Chondrocyte (in vitro differentiated cells): ENCODE measurements around the gene TSPAN1. TPM values are rescaled to one million over a fixed set of nuclear protein-coding genes. Genes with fewer than 3 reads are reported as not detected.
A peak's percentile ranks its signal among the peaks of the same experiment; 100 is the strongest.

Source experiments
- DNase-seq: peaks from one replicate; pipeline ENCODE4 v3.0.0; 2021; ENCODE audit warnings: mixed read lengths, low spot score
- H3K27ac Mint-ChIP-seq: one replicate; pipeline ENCODE4 v1.8.0; 2021; ENCODE audit warnings: mild to moderate bottlenecking, moderate library complexity, mixed read lengths; ENCODE audit not compliant: unreplicated experiment
- H3K27me3 Mint-ChIP-seq: 2 replicates; pipeline ENCODE4 v1.8.0; 2021; ENCODE audit warnings: low read depth, mixed read lengths
- H3K36me3 Mint-ChIP-seq: 2 replicates; pipeline ENCODE4 v1.8.0; 2021; ENCODE audit warnings: low read depth, mixed read lengths
- H3K4me1 Mint-ChIP-seq: 2 replicates; pipeline ENCODE4 v1.8.0; 2021; ENCODE audit warnings: low read depth, mild to moderate bottlenecking, mixed read lengths
- H3K4me3 Mint-ChIP-seq: one replicate; pipeline ENCODE4 v1.8.0; 2021; ENCODE audit warnings: mild to moderate bottlenecking, moderate library complexity, mixed read lengths; ENCODE audit not compliant: unreplicated experiment
- H3K9me3 Mint-ChIP-seq: 2 replicates; pipeline ENCODE4 v1.8.0; 2021; ENCODE audit warnings: low read depth, mixed read lengths
- CTCF ChIP-seq: fragments of 200-600 bp; sonication (generic); IDR thresholded peaks from 2 replicates; pipeline ENCODE4 v1.5.0; 2021; ENCODE audit warnings: antibody characterized with exemption, mild to moderate bottlenecking, moderate library complexity
- long read RNA-seq: library from polyadenylated mRNA; stranded (forward); transcript quantifications from one replicate; pipeline ENCODE4 v2.0.0, GENCODE V29; 2021
- total RNA-seq: library from RNA; stranded (reverse); gene quantifications from 3 replicates; pipeline ENCODE4 v1.2.1, GENCODE V29; 2021

Gene TSPAN1
- 1.4 to 2.1 TPM (median 1.6 TPM) in 3 replicates for total RNA-seq
- long read RNA-seq, partial matches to known transcripts, result 0 of 1 reads
- long read RNA-seq, other reads (novel, unspliced or antisense), result 1 of 1 reads

- Mint-ChIP-seq H3K4me3 (no peak within 1 kb of the TSS), H3K9me3 (no peaks in the 10 kb centered on the region), H3K36me3 (no peaks in the 10 kb centered on the region), H3K27ac (no peak within 1 kb of the TSS), H3K27me3 (no peaks in the 10 kb centered on the region), H3K4me1 (peaks cover 6% of the 10 kb centered on the region)
- no peak for DNase-seq
- TF ChIP-seq CTCF, result no peak
These were observed at the start of gene TSPAN1 for GRCh38 chr1:46174448-46175231. TSS of gene TSPAN1 (plus strand) at chr1:46175087. CDS start at chr1:46181108, 6,021 bp downstream.

- H3K4me3 Mint-ChIP-seq, result no peak overlapping the region
- peak overlapping the region; percentile 27 for H3K27ac Mint-ChIP-seq
- H3K27me3 Mint-ChIP-seq, result no peaks in the 10 kb centered on the region
- peaks cover 39% of the 10 kb centered on the region for H3K4me1 Mint-ChIP-seq
- TF ChIP-seq CTCF, result no peak
- H3K9me3 Mint-ChIP-seq, result no peaks in the 10 kb centered on the region
- no peak for DNase-seq
- no peaks in the 10 kb centered on the region for H3K36me3 Mint-ChIP-seq
These were observed 46.5 kb upstream of the TSPAN1 start for GRCh38 chr1:46128344-46128743.

GRCh38 chr1:46130121-46130520, 44.8 kb upstream of the TSPAN1 start:
- H3K27ac Mint-ChIP-seq, result peak overlapping the region; percentile 100
- H3K9me3 Mint-ChIP-seq, result no peaks in the 10 kb centered on the region
- no peaks in the 10 kb centered on the region for H3K36me3 Mint-ChIP-seq
- TF ChIP-seq CTCF, result peak; percentile 63
- H3K4me3 Mint-ChIP-seq, result peak overlapping the region; percentile 96
- no peak for DNase-seq
- no peaks in the 10 kb centered on the region for H3K27me3 Mint-ChIP-seq
- peaks cover 56% of the 10 kb centered on the region for H3K4me1 Mint-ChIP-seq

GRCh38 chr1:46130606-46131005, 44.3 kb upstream of the TSPAN1 start:
- Mint-ChIP-seq H3K27me3 (no peaks in the 10 kb centered on the region), H3K4me3 (peak overlapping the region; percentile 96), H3K36me3 (no peaks in the 10 kb centered on the region)

GRCh38 chr1:46131093-46131492, 43.8 kb upstream of the TSPAN1 start:
- Mint-ChIP-seq H3K27me3 (no peaks in the 10 kb centered on the region), H3K27ac (peak overlapping the region; percentile 100), H3K4me3 (peak overlapping the region; percentile 96), H3K36me3 (no peaks in the 10 kb centered on the region), H3K4me1 (peaks cover 62% of the 10 kb centered on the region), H3K9me3 (no peaks in the 10 kb centered on the region)
- no peak for TF ChIP-seq CTCF
- no peak for DNase-seq

More at GRCh38 chr1:46130606-46131005, 44.3 kb upstream of the TSPAN1 start:
- Mint-ChIP-seq H3K4me1 (peaks cover 57% of the 10 kb centered on the region), H3K27ac (peak overlapping the region; percentile 100), H3K9me3 (no peaks in the 10 kb centered on the region)
- no peak for TF ChIP-seq CTCF
- no peak for DNase-seq
